Neural cell (in vitro differentiated cells): ENCODE measurements around the gene PARM1. TPM values are rescaled to one million over a fixed set of nuclear protein-coding genes. Genes with fewer than 3 reads are reported as not detected.

Experiments
- H2AFZ ChIP-seq: fragments of 200-600, 300-800 bp; sonication (generic), shearing (Covaris generic); 2 replicates; pipeline ENCODE4 v1.6.0; 2014; ENCODE audit warnings: low read depth, mild to moderate bottlenecking, antibody characterized with exemption, low read length, moderate library complexity
- H3F3A ChIP-seq: fragments of 200-600 bp; shearing (Covaris generic); 2 replicates; pipeline ENCODE4 v1.6.1; 2016; ENCODE audit warnings: mild to moderate bottlenecking, moderate library complexity, mixed read lengths, antibody characterized with exemption, low read length; ENCODE audit not compliant: insufficient read depth, poor library complexity, severe bottlenecking
- H3K27ac ChIP-seq: fragments of 200-600, 300-800 bp; sonication (generic), shearing (Covaris generic); 2 replicates; pipeline ENCODE4 v1.5.1; 2014; ENCODE audit warnings: mild to moderate bottlenecking, low read length, moderate library complexity
- H3K27me3 ChIP-seq: fragments of 300-800, 200-600 bp; sonication (generic), shearing (Covaris generic); 2 replicates; pipeline ENCODE4 v1.6.0; 2014; ENCODE audit warnings: mild to moderate bottlenecking, low read depth, low read length, moderate library complexity; ENCODE audit not compliant: insufficient read depth
- H3K36me3 ChIP-seq: fragments of 300-800, 200-600 bp; sonication (generic), shearing (Covaris generic); 2 replicates; pipeline ENCODE4 v1.5.1; 2014; ENCODE audit warnings: mild to moderate bottlenecking, antibody characterized with exemption, low read length, moderate library complexity; ENCODE audit not compliant: insufficient read depth
- H3K4me2 ChIP-seq: fragments of 300-800, 200-600 bp; sonication (generic), shearing (Covaris generic); 2 replicates; pipeline ENCODE4 v1.6.0; 2014; ENCODE audit warnings: mild to moderate bottlenecking, low read length
- H3K4me3 ChIP-seq: fragments of 300-800, 200-600 bp; sonication (generic), shearing (Covaris generic); 2 replicates; pipeline ENCODE4 v1.5.1; 2014; ENCODE audit warnings: mild to moderate bottlenecking, low read length, moderate library complexity
- H3K79me2 ChIP-seq: fragments of 200-600 bp; shearing (Covaris generic); replicated peaks from 2 replicates; pipeline ENCODE4 v1.6.0; 2014; ENCODE audit warnings: mild to moderate bottlenecking, low read length, moderate library complexity; ENCODE audit not compliant: insufficient read depth
- H3K9ac ChIP-seq: fragments of 300-800, 200-600 bp; sonication (generic), shearing (Covaris generic); 2 replicates; pipeline ENCODE4 v1.6.1; 2016; ENCODE audit warnings: mild to moderate bottlenecking, low read length, mixed read lengths
- H3K9me2 ChIP-seq: fragments of 200-600 bp; shearing (Covaris generic); 2 replicates; pipeline ENCODE4 v1.6.1; 2016; ENCODE audit warnings: mild to moderate bottlenecking, low read length, mixed read lengths; ENCODE audit not compliant: insufficient read depth
- H3K9me3 ChIP-seq: fragments of 200-600, 300-800 bp; sonication (generic), shearing (Covaris generic); 2 replicates; pipeline ENCODE4 v1.6.1; 2016; ENCODE audit warnings: mild to moderate bottlenecking, mixed run types, low read length, moderate library complexity, mixed read lengths
- H4K20me1 ChIP-seq: fragments of 200-600 bp; shearing (Covaris generic); 2 replicates; pipeline ENCODE4 v1.6.1; 2016; ENCODE audit warnings: mild to moderate bottlenecking, mixed run types; ENCODE audit not compliant: insufficient read depth
- EP300 ChIP-seq: fragments of 450-650 bp; conservative IDR thresholded peaks from 2 replicates; pipeline ENCODE4 v1.6.1; 2014; ENCODE audit warnings: antibody characterized with exemption, mild to moderate bottlenecking, moderate library complexity; ENCODE audit not compliant: poor library complexity, severe bottlenecking
- EZH2 ChIP-seq: fragments of 200-600, 300-800 bp; shearing (Covaris generic), sonication (generic); IDR thresholded peaks from 2 replicates; pipeline ENCODE4 v1.6.1; 2014; ENCODE audit warnings: antibody characterized with exemption, low read length, borderline replicate concordance, mild to moderate bottlenecking; ENCODE audit not compliant: insufficient read depth, poor library complexity, severe bottlenecking
- MXI1 ChIP-seq: fragments of 450-650 bp; conservative IDR thresholded peaks from 2 replicates; pipeline ENCODE4 v1.6.1; 2014; ENCODE audit warnings: antibody characterized with exemption, mild to moderate bottlenecking; ENCODE audit not compliant: poor library complexity, severe bottlenecking
- POLR2AphosphoS5 ChIP-seq: IDR thresholded peaks from 2 replicates; pipeline ENCODE4 v1.6.1; 2012
- RAD21 ChIP-seq: fragments of 450-650 bp; conservative IDR thresholded peaks from 2 replicates; pipeline ENCODE4 v1.6.1; 2014; ENCODE audit warnings: antibody characterized with exemption, mild to moderate bottlenecking, moderate library complexity
- SMC3 ChIP-seq: fragments of 450-650 bp; conservative IDR thresholded peaks from 2 replicates; pipeline ENCODE4 v1.6.1; 2014; ENCODE audit warnings: antibody characterized with exemption, mild to moderate bottlenecking, moderate library complexity; ENCODE audit not compliant: poor library complexity
- TAF1 ChIP-seq: IDR thresholded peaks from 2 replicates; pipeline ENCODE4 v1.6.1; 2012; ENCODE audit warnings: low read depth
- polyA plus RNA-seq: library from polyadenylated mRNA; depleted of rRNA; stranded (reverse); fragments of >200 nt; gene quantifications from 2 replicates; pipeline ENCODE4 v1.2.3, GENCODE V29; 2014
- TF ChIP-seq, protein P1 (sequence below): fragments of 450-650 bp; IDR thresholded peaks from 2 replicates; pipeline ENCODE4 v1.5.1; 2014; ENCODE audit warnings: antibody characterized with exemption, mild to moderate bottlenecking, moderate library complexity; ENCODE audit not compliant: poor library complexity, severe bottlenecking
- TF ChIP-seq, protein P2 (sequence below): IDR thresholded peaks from 2 replicates; pipeline ENCODE4 v1.6.1; 2012; ENCODE audit warnings: borderline replicate concordance

PARM1 gene
- polyA plus RNA-seq, 1 donor from 2014 or later, result 1.3 TPM

DNA sequence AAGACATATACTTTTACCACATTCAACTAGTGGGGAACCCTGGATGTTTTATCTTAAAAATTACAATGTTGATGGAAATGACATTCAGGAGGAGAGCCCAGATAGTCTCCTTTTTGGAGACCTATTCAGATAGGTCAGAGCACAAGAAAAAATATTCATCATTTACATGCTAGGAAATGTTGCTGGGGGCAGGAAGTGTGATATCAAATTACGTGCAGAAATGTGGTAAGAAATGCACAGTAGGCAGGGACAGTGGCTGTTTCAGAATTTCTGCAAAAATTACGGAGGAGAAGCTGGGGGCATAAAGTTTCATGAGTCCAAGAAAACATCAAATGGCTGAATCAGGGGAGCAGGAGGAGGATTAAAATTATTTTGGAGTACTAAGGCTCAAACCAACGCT lies 8.2 kb downstream of the PARM1 start:
- H4K20me1 ChIP-seq, result no peaks in the 10 kb centered on the region
- H3F3A ChIP-seq, result no peaks in the 10 kb centered on the region

DNA sequence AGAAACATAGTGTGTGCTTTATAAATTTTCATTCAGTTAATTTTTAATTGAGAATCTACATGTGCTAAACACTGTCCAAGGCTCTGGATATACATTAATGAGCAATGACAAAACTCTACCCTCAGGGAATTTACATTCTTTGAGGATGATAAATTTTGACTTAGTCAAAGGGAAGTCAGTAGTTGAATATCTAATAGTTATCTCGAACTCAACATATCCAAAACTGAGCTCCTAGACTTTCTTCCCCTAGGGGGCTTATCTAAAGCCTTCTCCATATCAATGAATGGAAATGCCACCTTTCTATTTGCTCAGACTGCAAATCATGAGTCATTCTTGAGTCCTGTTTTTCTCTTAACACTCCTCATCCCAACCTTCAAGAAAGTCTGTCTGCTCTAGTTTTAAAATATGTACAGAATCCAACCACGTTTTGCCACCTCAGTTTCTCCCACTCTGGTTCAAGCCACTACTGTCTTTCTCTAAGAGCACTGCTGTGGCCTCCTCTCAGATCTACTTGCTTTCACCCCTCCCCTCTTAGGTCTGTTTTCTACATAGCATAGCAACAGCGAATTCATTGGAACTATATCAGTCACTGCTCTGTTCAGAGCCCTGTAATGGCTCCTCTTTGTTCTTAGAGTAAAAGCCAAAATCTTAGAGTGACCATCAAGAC lies 9.5 kb downstream of the PARM1 start:
- H3K9ac ChIP-seq, result no peak overlapping the region
- H3K4me3 ChIP-seq, result no peak overlapping the region
- H3K9me2 ChIP-seq, result no peaks in the 10 kb centered on the region
- H3K36me3 ChIP-seq, result no peaks in the 10 kb centered on the region
- H3K9me3 ChIP-seq, result no peaks in the 10 kb centered on the region
- no peak overlapping the region for H2AFZ ChIP-seq
- H4K20me1 ChIP-seq, result no peaks in the 10 kb centered on the region
- TF ChIP-seq POLR2AphosphoS5 (no peak), EP300 (no peak), EZH2 (no peak), SMC3 (no peak), TAF1 (no peak)
- TF ChIP-seq, protein P1, sequence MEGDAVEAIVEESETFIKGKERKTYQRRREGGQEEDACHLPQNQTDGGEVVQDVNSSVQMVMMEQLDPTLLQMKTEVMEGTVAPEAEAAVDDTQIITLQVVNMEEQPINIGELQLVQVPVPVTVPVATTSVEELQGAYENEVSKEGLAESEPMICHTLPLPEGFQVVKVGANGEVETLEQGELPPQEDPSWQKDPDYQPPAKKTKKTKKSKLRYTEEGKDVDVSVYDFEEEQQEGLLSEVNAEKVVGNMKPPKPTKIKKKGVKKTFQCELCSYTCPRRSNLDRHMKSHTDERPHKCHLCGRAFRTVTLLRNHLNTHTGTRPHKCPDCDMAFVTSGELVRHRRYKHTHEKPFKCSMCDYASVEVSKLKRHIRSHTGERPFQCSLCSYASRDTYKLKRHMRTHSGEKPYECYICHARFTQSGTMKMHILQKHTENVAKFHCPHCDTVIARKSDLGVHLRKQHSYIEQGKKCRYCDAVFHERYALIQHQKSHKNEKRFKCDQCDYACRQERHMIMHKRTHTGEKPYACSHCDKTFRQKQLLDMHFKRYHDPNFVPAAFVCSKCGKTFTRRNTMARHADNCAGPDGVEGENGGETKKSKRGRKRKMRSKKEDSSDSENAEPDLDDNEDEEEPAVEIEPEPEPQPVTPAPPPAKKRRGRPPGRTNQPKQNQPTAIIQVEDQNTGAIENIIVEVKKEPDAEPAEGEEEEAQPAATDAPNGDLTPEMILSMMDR, result no peak
- no peaks in the 10 kb centered on the region for H3K79me2 ChIP-seq
- H3K27ac ChIP-seq, result no peak overlapping the region
- H3K4me2 ChIP-seq, result no peak overlapping the region
- H3F3A ChIP-seq, result no peaks in the 10 kb centered on the region
- H3K27me3 ChIP-seq, result no peaks in the 10 kb centered on the region

More for the DNA sequence above, 8.2 kb downstream of the PARM1 start:
- Histone ChIP-seq H3K36me3 (no peaks in the 10 kb centered on the region), H3K9me2 (no peaks in the 10 kb centered on the region), H3K79me2 (no peaks in the 10 kb centered on the region), H3K27me3 (no peaks in the 10 kb centered on the region), H3K9ac (no peak overlapping the region), H3K9me3 (no peaks in the 10 kb centered on the region), H3K27ac (no peak overlapping the region), H3K4me2 (no peak overlapping the region), H3K4me3 (no peak overlapping the region), H2AFZ (no peak overlapping the region)
- TF ChIP-seq EZH2 (no peak), TAF1 (no peak), POLR2AphosphoS5 (no peak), EP300 (no peak), MXI1 (no peak), RAD21 (no peak), SMC3 (no peak)
- TF ChIP-seq, protein P1, result no peak
- TF ChIP-seq, protein P2, sequence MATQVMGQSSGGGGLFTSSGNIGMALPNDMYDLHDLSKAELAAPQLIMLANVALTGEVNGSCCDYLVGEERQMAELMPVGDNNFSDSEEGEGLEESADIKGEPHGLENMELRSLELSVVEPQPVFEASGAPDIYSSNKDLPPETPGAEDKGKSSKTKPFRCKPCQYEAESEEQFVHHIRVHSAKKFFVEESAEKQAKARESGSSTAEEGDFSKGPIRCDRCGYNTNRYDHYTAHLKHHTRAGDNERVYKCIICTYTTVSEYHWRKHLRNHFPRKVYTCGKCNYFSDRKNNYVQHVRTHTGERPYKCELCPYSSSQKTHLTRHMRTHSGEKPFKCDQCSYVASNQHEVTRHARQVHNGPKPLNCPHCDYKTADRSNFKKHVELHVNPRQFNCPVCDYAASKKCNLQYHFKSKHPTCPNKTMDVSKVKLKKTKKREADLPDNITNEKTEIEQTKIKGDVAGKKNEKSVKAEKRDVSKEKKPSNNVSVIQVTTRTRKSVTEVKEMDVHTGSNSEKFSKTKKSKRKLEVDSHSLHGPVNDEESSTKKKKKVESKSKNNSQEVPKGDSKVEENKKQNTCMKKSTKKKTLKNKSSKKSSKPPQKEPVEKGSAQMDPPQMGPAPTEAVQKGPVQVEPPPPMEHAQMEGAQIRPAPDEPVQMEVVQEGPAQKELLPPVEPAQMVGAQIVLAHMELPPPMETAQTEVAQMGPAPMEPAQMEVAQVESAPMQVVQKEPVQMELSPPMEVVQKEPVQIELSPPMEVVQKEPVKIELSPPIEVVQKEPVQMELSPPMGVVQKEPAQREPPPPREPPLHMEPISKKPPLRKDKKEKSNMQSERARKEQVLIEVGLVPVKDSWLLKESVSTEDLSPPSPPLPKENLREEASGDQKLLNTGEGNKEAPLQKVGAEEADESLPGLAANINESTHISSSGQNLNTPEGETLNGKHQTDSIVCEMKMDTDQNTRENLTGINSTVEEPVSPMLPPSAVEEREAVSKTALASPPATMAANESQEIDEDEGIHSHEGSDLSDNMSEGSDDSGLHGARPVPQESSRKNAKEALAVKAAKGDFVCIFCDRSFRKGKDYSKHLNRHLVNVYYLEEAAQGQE, result no peak
